Calu3 (cell line): Measurements from ENCODE around the gene GALNT11. TPM values are rescaled to one million over a fixed set of nuclear protein-coding genes. Genes with fewer than 3 reads are reported as not detected.

Experiments
- BruUV-seq: library from RNA; stranded (reverse); fragments of 400-500 nt; replicated peaks from 2 replicates; lab custom pipeline; 2021; lab: Mats Ljungman, UMichigan
- CTCF ChIA-PET: fragments of 300-600 bp; sonication (Branson Sonifier 250); formaldehyde crosslinking; loops from one replicate; lab custom pipeline; 2022; ENCODE audit warnings: antibody characterized with exemption; lab: Charles Lee
- DNase-seq: peaks from one replicate; pipeline ENCODE4 v3.0.0; 2022
- H3K27ac Mint-ChIP-seq: one replicate; pipeline ENCODE4 v1.8.0; 2022; ENCODE audit warnings: mixed read lengths; ENCODE audit not compliant: unreplicated experiment
- H3K27me3 Mint-ChIP-seq: one replicate; pipeline ENCODE4 v1.8.0; 2022; ENCODE audit warnings: mixed read lengths; ENCODE audit not compliant: unreplicated experiment
- H3K36me3 Mint-ChIP-seq: one replicate; pipeline ENCODE4 v1.8.0; 2022; ENCODE audit warnings: mild to moderate bottlenecking, moderate library complexity, mixed read lengths; ENCODE audit not compliant: insufficient read depth, unreplicated experiment
- H3K4me1 Mint-ChIP-seq: one replicate; pipeline ENCODE4 v1.8.0; 2022; ENCODE audit warnings: mild to moderate bottlenecking, low read depth, mixed read lengths; ENCODE audit not compliant: unreplicated experiment
- H3K4me3 Mint-ChIP-seq: one replicate; pipeline ENCODE4 v1.8.0; 2022; ENCODE audit warnings: mild to moderate bottlenecking, low read depth, moderate library complexity, mixed read lengths; ENCODE audit not compliant: unreplicated experiment
- H3K9me3 Mint-ChIP-seq: one replicate; pipeline ENCODE4 v1.8.0; 2022; ENCODE audit warnings: low read depth, mixed read lengths; ENCODE audit not compliant: unreplicated experiment
- intact Hi-C: fragments of 100-400 bp; cut with micrococcal nuclease; formaldehyde crosslinking; loops from one replicate; pipeline ENCODE4 v1.10.0; 2022; ENCODE audit not compliant: unreplicated experiment
- total RNA-seq: library from RNA; stranded (reverse); gene quantifications from 2 replicates; pipeline ENCODE4 v1.2.3, GENCODE V29; 2022
- TF ChIP-seq, protein P1 (sequence below): fragments of 200-600 bp; IDR thresholded peaks from one replicate; pipeline ENCODE4 v1.8.0; 2022; ENCODE audit warnings: antibody characterized with exemption; ENCODE audit not compliant: unreplicated experiment

Gene GALNT11
- total RNA-seq, 1 experiment from 2014 or later: 19.7 TPM

DNA sequence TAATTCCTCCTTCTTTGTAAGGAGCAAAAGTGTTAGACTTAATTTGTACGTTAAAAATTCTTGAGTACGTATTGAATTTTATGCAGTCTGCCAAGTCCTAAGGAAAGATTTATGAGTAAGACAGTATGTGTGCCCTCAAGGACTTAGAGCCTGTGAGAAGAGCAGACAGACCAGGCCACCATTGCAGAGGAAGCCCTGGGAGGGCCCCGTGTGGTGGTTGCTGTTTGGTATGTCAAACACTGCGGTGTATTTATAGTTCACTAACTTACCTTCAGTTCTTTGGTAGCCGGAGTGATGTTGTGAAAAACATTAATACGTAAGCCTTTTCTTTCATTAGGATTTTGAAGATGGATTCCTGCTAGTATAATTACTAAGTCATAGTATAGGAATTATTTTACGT is 82.9 kb downstream of the GALNT11 start:
- intact Hi-C loops: no loop called here

DNA sequence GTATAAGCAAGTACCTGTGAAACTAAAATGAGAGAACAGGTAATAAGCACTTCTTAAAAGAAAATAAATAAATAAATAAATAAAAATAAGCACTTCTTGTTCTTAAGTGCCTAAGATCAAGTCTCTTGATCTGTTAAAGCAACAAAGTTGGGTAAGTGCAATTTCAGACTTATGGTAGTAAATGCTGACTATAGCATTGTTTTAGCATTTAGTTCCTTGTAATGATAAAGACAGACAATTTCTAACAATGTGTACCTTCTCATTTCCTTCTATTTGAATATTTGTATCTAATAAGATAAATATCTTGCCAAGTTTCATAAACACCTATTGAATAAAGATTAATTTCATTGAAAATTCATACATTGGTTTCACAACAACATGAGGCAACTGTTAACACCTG is 87.4 kb downstream of the GALNT11 start:
- TF ChIP-seq, protein P1, sequence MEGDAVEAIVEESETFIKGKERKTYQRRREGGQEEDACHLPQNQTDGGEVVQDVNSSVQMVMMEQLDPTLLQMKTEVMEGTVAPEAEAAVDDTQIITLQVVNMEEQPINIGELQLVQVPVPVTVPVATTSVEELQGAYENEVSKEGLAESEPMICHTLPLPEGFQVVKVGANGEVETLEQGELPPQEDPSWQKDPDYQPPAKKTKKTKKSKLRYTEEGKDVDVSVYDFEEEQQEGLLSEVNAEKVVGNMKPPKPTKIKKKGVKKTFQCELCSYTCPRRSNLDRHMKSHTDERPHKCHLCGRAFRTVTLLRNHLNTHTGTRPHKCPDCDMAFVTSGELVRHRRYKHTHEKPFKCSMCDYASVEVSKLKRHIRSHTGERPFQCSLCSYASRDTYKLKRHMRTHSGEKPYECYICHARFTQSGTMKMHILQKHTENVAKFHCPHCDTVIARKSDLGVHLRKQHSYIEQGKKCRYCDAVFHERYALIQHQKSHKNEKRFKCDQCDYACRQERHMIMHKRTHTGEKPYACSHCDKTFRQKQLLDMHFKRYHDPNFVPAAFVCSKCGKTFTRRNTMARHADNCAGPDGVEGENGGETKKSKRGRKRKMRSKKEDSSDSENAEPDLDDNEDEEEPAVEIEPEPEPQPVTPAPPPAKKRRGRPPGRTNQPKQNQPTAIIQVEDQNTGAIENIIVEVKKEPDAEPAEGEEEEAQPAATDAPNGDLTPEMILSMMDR: no peak
- H3K27me3 Mint-ChIP-seq: no peaks in the 10 kb centered on the region
- no peaks in the 10 kb centered on the region for H3K4me1 Mint-ChIP-seq
- H3K36me3 Mint-ChIP-seq: peaks cover 9% of the 10 kb centered on the region
- H3K27ac Mint-ChIP-seq: no peak overlapping the region
- DNase-seq: no peak
- BruUV-seq: no TSS peak
- CTCF ChIA-PET: no interaction called here
- intact Hi-C loops: no loop called here
- H3K4me3 Mint-ChIP-seq: no peak overlapping the region
- no peaks in the 10 kb centered on the region for H3K9me3 Mint-ChIP-seq

More for the DNA sequence above, 82.9 kb downstream of the GALNT11 start:
- Mint-ChIP-seq H3K4me3 (no peak overlapping the region), H3K27me3 (no peaks in the 10 kb centered on the region), H3K9me3 (no peaks in the 10 kb centered on the region), H3K27ac (no peak overlapping the region), H3K4me1 (no peaks in the 10 kb centered on the region), H3K36me3 (peaks cover 12% of the 10 kb centered on the region)
- CTCF ChIA-PET: no interaction called here
- no peak for DNase-seq
- TF ChIP-seq, protein P1: no peak
- BruUV-seq: no TSS peak

DNA sequence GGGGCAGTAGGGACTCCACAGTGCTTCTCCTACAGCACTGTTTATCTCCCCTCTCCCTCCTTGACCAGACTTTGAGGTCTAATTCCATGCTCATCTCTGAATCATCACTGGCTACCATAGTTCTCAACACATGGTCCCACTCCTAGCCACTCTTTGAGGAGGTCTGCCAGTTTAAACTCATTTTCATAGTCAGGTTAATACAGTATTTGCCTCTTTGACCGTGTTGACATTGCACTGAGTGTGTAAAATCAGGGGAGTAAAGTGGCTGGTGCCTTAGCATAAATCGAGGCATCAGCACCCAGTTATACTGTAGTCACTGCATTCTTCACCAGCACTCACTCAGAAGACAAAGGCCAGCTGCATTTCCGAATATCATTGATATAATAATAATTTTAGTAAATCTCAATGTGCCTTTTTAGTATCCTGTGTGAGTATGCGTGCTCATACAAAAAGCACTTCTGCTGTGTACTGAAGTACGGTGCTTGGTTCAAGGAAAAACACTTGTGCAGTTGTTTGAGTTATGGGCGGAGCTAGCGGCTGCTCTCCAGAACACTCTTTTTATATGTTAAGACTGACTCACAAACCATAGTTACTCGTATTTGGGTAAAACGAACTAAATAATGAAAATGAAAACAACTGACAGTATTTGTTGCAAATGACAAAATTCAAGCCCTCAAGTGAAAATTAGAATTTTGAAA is 89.7 kb downstream of the GALNT11 start:
- no peak for DNase-seq
- Mint-ChIP-seq H3K27ac (no peak overlapping the region), H3K27me3 (no peaks in the 10 kb centered on the region), H3K36me3 (peaks cover 22% of the 10 kb centered on the region), H3K4me3 (no peak overlapping the region), H3K4me1 (no peaks in the 10 kb centered on the region), H3K9me3 (no peaks in the 10 kb centered on the region)
- CTCF ChIA-PET: interaction anchor here (0.6 kb wide), 1 partner anchor 57 kb away, joined by 3 read pairs; no protein-coding TSS in a partner anchor
- TF ChIP-seq, protein P1: no peak
- intact Hi-C loops: no loop called here
- BruUV-seq: no TSS peak

DNA sequence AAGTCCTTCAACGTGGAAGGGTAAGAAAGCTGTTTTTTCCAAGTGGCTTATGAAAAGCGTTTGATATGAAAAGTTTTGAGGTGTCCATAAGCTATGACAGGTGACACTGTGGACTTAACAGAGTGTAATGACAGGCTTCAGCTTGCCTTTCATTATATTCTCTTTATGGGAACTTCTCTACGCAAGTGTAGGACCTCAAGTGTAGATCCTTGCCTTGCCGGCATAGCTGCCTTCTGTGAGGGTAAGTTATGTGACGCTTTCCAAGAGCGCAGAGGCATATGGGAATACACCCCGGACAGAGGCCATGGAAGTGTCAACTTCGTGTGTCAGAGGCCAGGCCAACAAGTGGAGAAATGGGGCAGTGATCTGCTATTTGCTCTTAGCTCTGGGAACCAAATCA is 91.9 kb downstream of the GALNT11 start:
- CTCF ChIA-PET: no interaction called here

More for the DNA sequence above, 91.9 kb downstream of the GALNT11 start:
- Mint-ChIP-seq H3K36me3 (peaks cover 37% of the 10 kb centered on the region), H3K9me3 (no peaks in the 10 kb centered on the region), H3K27me3 (no peaks in the 10 kb centered on the region), H3K27ac (no peak overlapping the region), H3K4me3 (no peak overlapping the region), H3K4me1 (no peaks in the 10 kb centered on the region)
- TF ChIP-seq, protein P1: no peak
- intact Hi-C loops: no loop called here
- BruUV-seq: no TSS peak
- DNase-seq: no peak
